GM12892 (cell line): Measurements from ENCODE around the gene HGS.

Experiments
- POLR2A ChIP-seq: IDR thresholded peaks from 2 replicates; pipeline ENCODE4 v1.6.1; 2011; ENCODE audit warnings: low read depth, low read length, control low read depth
- POLR2AphosphoS5 ChIP-seq: IDR thresholded peaks from 2 replicates; pipeline ENCODE4 v1.6.1; 2011; ENCODE audit warnings: low read depth, low read length, control low read depth
- TAF1 ChIP-seq: IDR thresholded peaks from 2 replicates; pipeline ENCODE4 v1.6.1; 2011; ENCODE audit warnings: low read depth, mild to moderate bottlenecking, control low read depth, low read length, borderline replicate concordance

DNA sequence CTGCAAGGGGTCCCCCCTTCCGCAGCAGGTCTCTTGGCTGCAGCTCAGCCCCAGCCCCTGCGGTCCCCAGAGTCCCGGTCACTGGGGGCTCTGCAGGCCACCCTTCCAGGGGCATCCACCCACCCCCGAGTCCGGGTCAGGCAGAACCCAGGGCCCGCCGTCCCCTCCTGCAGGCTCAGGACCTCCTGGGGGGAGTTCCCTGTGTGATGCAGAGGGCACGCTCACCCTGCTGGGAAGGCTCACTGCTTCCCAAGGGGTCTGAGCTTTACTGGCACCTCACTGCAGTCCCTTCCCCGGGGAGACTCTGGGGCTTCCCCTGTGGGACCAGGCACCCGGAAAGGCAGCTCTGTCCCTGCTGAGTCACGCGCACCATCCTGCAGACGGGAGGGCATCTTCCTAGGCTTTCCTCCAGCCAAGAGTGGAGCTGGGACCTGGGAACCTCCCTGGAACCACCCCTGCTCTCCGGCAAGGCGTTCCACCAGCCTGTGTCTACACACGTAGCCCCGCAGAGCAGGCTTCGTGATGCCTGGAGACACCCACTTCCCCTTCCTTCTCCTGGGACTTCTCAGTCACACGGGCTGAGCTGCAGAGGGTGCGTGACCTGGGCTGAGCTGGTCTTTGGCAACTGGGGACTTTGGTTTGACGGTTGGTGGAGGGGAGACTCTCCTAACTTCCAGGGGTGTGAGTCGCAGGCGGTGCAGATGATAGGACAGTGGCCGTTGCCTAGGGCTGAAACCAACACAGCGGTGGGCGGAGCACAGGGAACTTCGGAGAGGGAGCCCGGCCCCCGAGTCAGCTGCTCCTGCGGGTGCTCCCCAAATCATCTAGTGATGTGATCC is 51.7 kb downstream of the HGS start:
- TF ChIP-seq POLR2A (no peak), POLR2AphosphoS5 (no peak), TAF1 (no peak)
